IPS DF 4.7 (cell line): ENCODE results near the gene GPD1.
"Not testable (repeated sequence)": the region's sequence is repeated elsewhere in the genome, so short reads cannot be mapped to it uniquely, and the experiment has no call there.

Source experiments
- DNase-seq: peaks from one replicate; pipeline ENCODE4 v3.0.0-alpha.2; 2013; ENCODE audit warnings: low spot score; ENCODE audit errors: extremely low read depth

The GPD1 gene

DNA sequence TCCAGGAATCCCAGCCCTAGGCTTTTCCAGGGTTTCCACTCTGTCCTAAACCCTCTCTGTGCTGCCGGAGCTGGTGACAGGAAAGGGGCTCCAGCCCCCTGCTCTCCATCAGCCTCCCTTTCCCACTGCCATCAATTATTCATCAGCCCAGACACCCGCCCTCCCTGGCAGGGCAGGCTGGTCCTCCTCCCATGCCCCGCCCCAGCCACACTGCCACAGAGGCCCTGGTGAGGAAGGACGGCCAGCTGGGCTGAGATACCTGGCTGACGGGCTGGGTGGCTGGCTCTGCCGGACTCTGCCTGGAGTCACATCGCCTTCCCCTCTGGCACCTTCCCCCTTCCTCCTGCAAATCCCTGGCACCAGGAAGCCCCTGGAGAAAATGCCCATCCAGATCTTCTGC is 30.6 kb upstream of the GPD1 start:
- DNase-seq, result no peak

- no peak for DNase-seq
Observed at GRCh38 chr12:50073712-50074111, 30.1 kb upstream of the GPD1 start.

GRCh38 chr12:50074936-50075807 is 28.6 kb upstream of the GPD1 start:
- DNase-seq, result no peak

DNA sequence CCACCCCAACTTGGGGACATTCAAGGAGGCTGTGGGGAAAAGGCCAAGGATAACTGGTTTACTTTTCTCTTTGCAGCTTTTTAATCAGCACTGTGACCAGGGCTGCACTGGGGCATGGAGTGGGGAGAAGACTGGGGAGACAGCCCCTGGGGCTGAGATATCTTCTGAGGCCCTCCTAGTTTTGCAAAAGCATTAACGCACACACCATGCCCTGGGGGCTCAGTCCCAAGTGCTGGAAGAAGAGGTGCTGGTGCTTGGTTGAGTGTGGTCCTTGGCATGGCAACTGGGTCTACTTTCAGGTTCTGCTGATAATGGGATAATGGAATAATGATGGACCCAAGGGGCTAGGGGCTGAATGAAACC is 28.0 kb upstream of the GPD1 start:
- DNase-seq, result no peak

DNA sequence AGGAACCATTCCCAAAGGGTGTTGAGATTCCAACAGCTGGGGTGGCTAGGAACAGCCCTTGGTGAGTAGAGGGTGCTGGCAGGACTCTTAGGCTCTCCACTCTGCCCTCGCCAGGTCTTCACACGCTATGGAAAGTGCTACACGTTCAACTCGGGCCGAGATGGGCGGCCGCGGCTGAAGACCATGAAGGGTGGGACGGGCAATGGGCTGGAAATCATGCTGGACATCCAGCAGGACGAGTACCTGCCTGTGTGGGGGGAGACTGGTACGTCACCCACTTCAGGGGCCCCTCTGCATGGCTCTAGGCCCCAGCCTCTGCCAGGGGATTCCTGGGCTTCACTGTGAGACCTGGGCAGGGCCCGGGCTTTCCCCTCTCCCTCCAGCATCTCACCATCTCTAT is 26.7 kb upstream of the GPD1 start:
- no peak for DNase-seq

DNA sequence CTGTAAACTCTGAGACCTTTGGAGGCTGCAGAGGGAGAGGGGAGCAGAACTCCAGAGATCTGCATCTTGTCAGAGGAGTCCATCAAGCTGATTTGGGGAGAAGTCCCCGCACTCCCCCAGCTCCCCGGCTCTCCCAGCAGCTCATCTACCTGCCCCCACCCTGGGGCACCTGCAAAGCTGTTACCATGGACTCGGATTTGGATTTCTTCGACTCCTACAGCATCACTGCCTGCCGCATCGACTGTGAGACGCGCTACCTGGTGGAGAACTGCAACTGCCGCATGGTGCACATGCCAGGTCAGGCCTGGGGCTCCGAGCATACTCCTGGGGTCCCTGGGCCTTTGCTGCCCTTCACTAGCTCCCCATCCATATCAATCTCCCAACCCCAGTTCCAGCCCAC is 25.5 kb upstream of the GPD1 start:
- DNase-seq, result no peak

DNA sequence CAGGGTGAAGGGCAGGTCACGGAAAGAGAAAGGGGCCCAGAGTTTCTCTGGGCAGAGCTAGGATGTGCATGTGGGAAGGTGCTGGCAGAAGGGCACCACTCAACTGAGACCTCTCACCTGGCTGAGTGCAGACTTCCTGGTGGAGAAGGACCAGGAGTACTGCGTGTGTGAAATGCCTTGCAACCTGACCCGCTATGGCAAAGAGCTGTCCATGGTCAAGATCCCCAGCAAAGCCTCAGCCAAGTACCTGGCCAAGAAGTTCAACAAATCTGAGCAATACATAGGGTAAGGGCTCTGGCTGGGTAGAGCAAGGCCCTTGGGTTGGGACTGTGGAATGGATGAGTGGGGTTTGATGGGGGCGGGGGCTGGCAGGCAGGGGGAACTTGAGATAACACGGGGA is 24.0 kb upstream of the GPD1 start:
- no peak for DNase-seq

- no peak for DNase-seq
Observed at GRCh38 chr12:50081096-50081808, 22.6 kb upstream of the GPD1 start.

DNA sequence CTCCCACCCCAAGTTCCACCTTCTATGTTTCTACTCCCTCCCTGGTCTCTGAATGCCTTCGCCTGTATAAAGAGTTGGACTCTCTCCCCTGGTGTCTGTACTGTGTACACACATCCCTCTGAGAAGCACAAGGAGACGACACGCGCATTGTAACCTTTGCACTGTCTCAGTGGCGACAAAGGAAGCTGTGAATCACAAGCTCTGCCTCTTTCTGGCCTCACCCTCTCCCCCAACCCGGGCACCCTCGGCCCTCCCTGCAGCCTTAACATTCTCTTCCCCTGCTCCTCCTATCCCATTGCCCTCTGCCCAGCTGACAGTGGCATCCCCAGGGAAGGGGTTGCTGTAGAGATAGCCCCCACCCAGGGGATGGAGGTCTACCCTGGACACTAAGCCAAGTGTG is 21.2 kb upstream of the GPD1 start:
- no peak for DNase-seq

- DNase-seq, result no peak
Observed at GRCh38 chr12:50083301-50083700, 20.5 kb upstream of the GPD1 start.

DNA sequence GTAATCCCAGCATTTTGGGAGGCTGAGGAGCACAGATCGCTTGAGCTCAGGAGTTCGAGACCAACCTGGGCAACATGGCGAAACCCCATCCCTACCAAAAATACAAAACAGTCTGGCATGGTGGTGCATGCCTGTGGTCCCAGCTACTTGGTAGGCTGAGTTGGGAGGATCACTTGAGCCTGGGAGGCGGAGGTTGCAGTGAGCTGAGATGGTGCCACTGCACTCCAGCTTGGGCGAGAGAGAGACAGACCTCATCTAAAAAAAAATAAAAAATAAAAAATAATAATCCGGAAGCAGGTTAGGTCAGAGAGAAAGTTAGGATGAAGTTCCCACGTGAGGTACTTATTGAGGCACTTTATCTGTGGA is 19.4 kb upstream of the GPD1 start:
- DNase-seq, result not testable (repeated sequence)

DNA sequence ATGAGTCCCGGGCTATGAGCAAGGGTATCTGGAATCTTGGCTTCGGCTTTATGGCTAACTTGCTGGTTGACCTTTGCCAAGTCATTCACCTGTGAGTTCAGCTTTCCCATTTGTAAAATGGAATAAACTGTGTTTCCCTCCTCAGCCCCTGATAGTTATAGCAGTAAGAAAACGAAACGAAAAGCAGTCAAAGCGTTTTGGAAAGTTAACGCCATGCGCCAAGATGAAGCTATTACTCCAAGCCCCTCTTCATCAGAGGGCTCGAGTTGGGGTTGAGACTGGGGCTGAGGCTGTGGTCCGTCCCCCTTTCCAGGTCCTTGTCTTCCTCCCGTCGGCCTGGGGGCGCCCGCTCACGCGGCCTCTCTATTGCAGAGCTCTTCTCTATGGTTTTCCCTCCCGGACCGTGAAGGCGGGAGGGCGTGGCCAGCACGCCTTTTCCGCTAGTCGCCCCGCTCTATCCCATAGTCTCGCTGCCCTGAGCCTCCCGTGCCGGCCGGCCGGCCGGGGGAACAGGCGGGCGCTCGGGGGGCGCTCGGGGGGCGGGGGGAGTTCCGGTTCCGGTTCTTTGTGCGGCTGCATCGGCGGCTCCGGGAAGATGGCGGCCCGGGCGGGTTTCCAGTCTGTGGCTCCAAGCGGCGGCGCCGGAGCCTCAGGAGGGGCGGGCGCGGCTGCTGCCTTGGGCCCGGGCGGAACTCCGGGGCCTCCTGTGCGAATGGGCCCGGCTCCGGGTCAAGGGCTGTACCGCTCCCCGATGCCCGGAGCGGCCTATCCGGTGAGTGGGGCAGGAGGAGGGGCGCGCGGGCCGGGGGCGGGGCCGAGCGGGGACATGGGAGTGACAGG is 18.8 kb upstream of the GPD1 start, which contains the start of gene SMARCD1:
TSS of gene SMARCD1 (plus strand) at position 568 of the 840 bp plus-strand sequence. CDS start at position 596, 28 bp downstream.
- DNase-seq, result peak; percentile 85

DNA sequence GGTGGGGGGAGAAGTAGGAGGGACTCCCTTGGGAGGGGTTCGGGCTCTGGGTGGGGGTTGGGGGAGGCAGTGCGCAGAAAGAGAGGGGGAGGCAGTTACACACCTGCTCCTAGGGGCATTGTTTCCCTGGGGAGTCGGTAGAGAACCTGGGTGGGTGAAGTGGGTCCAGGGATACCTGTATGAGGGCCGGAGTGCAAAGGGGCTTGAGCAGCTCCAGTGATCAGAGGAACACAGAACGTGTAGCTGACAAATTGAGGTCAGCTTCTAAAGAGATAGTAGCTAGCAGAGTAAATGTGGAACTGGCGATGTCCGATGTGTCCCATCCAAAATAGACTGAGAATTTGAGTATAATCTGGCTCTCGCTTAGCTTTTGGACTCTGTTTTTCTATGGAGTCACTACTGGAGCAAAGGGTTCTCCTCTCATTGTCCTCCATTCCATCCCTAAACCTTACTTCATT is 18.2 kb upstream of the GPD1 start:
- DNase-seq, result no peak

- no peak for DNase-seq
Observed at GRCh38 chr12:50086148-50086547, 17.7 kb upstream of the GPD1 start.

- DNase-seq, result no peak
Observed at GRCh38 chr12:50087151-50087550, 16.7 kb upstream of the GPD1 start.

DNA sequence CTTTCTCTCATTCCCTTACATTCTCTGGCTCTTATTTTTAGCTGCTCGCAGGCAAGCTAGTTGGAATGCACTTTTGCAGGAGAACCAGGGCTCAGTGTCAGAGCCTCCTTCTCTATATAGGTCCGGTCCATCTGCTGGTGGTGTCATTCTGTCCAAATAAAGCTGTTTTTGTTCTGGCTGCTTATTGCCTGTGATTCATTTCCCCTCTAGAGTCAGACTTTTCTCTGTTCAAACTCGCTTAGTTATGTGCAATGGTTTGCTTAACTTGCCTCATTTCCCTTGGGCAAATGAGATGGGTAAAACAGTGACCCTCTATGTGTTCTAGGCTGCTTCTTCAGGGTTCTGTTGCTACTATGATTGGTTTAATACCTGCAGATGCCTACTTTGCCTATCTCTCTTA is 15.8 kb upstream of the GPD1 start:
- no peak for DNase-seq

DNA sequence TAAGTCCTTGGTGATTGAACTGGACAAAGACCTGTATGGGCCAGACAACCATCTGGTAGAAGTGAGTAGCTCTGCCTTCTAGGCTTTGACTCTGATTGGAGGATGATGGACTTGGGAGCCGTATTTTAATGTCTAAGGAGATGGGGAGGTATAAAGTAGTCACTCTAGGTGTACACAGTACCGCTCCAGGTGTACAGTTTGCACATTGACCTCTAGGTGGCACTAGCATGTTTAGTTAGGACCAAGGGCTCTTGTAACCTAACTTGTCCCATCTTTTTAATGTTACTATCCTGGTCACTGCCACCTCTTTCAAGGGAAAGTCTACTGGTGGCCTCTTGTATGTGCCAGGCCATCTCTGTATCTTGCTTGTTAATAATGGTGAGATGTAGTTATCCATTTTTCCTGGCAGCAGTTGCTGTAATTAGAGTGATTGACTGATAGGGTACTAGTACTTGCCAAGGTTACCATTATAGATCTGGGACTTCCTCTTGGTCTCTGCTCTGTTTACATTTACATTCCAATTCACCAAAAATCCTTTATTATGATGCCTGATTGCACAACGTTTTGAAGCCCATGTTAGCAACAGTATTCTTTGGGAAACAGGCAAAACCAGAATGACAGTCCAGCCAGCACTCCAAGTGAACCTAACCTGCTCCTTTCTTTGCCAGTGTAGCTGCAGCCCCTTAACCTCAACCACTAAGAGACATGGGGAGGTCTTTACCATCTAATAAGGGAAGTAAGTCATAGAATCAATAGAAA is 15.1 kb upstream of the GPD1 start:
- DNase-seq, result no peak

- DNase-seq, result no peak
Observed at GRCh38 chr12:50089730-50090129, 14.1 kb upstream of the GPD1 start.

DNA sequence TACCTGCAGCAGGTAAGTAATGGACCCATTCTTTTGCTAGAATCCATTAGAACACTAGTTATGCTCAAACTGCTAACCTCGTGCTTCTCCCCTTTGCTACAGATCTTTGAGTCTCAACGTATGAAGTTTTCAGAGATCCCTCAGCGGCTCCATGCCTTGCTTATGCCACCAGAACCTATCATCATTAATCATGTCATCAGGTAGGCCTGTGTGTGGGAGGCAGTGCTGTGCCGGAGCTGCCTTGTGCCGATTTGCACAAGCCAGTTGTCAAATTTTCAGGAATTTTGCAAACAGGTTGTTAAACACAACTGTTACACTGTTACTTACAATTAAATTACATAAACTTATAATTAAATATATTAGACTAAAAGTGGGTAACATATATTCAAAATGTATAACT is 13.4 kb upstream of the GPD1 start:
- no peak for DNase-seq

GRCh38 chr12:50097952-50098351 is 5.9 kb upstream of the GPD1 start:
- DNase-seq, result no peak
